DOHH2 (cell line): ENCODE measurements around the gene SLC4A1AP.

Experiments
- H3F3A ChIP-seq: fragments of 200-600 bp; sonication (generic), shearing (Covaris generic); 2 replicates; pipeline ENCODE4 v1.6.0; 2016; ENCODE audit warnings: antibody characterized with exemption, mild to moderate bottlenecking; ENCODE audit not compliant: control insufficient read depth, insufficient read depth
- H3K27ac ChIP-seq: fragments of 200-600 bp; sonication (generic); 2 replicates; pipeline ENCODE4 v1.5.1; 2014; ENCODE audit warnings: low read depth, mild to moderate bottlenecking, low read length, moderate library complexity
- H3K27me3 ChIP-seq: fragments of 200-600 bp; sonication (generic); 2 replicates; pipeline ENCODE4 v1.6.1; 2014; ENCODE audit warnings: mild to moderate bottlenecking, low read length, mixed read lengths; ENCODE audit not compliant: control insufficient read depth
- H3K36me3 ChIP-seq: fragments of 200-600 bp; sonication (generic); 2 replicates; pipeline ENCODE4 v1.6.1; 2014; ENCODE audit warnings: mild to moderate bottlenecking, low read length, moderate library complexity, mixed read lengths; ENCODE audit not compliant: control insufficient read depth
- H3K4me1 ChIP-seq: fragments of 200-600 bp; sonication (generic); 2 replicates; pipeline ENCODE4 v1.6.1; 2014; ENCODE audit warnings: mild to moderate bottlenecking, low read length, mixed read lengths; ENCODE audit not compliant: control insufficient read depth
- H3K4me2 ChIP-seq: fragments of 200-600 bp; sonication (generic); 2 replicates; pipeline ENCODE4 v1.6.0; 2014; ENCODE audit warnings: mild to moderate bottlenecking, low read length, moderate library complexity
- H3K4me3 ChIP-seq: fragments of 200-600 bp; sonication (generic); 2 replicates; pipeline ENCODE4 v1.5.1; 2014; ENCODE audit warnings: mild to moderate bottlenecking, low read length, mixed read lengths
- H3K79me2 ChIP-seq: fragments of 200-600 bp; sonication (generic); 2 replicates; pipeline ENCODE4 v1.6.1; 2014; ENCODE audit warnings: mild to moderate bottlenecking, low read length, mixed read lengths; ENCODE audit not compliant: control insufficient read depth
- H3K9me2 ChIP-seq: fragments of 200-600 bp; sonication (generic); replicated peaks from 2 replicates; pipeline ENCODE4 v1.6.1; 2014; ENCODE audit warnings: mild to moderate bottlenecking, low read length, mixed read lengths; ENCODE audit not compliant: control insufficient read depth
- H3K9me3 ChIP-seq: fragments of 200-600 bp; sonication (generic); 2 replicates; pipeline ENCODE4 v1.6.1; 2014; ENCODE audit warnings: antibody characterized with exemption, low read length, mixed read lengths; ENCODE audit not compliant: control insufficient read depth, insufficient read depth
- H4K20me1 ChIP-seq: fragments of 200-600 bp; sonication (generic); 2 replicates; pipeline ENCODE4 v1.6.0; 2014; ENCODE audit warnings: low read depth, mild to moderate bottlenecking, antibody characterized with exemption, low read length, moderate library complexity; ENCODE audit not compliant: control insufficient read depth, insufficient read depth
- EZH2phosphoT487 ChIP-seq: fragments of 200-600 bp; sonication (generic); IDR thresholded peaks from 2 replicates; pipeline ENCODE4 v1.6.1; 2017; ENCODE audit warnings: borderline replicate concordance, mild to moderate bottlenecking, antibody characterized with exemption, low read length, moderate library complexity, mixed read lengths
- TF ChIP-seq, protein P1 (sequence below): fragments of 200-600 bp; sonication (generic); IDR thresholded peaks from one replicate; pipeline ENCODE4 v1.5.1; 2014; ENCODE audit warnings: antibody characterized with exemption, mild to moderate bottlenecking, low read depth, low read length; ENCODE audit not compliant: poor library complexity, severe bottlenecking

Gene SLC4A1AP

DNA sequence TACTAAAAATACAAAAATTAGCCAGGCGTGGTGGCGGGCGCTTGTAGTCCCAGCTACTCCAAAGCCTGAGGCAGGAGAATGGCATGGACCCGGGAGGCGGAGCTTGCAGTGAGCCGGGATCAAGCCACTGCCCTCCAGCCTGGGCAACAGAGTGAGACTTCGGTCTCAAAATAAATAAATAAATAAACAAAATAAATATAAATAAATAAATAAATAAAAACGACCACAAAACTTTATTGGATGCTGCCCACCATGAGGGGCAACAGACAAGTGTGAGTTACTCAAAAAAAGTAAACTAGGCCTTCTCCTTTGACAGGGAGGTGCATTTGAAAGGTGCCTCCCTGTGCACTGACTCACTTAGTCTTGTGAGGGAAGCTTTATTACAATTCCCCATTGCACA, 50.4 kb downstream of the SLC4A1AP start:
- H3F3A ChIP-seq, result no peaks in the 10 kb centered on the region
- no peak overlapping the region for H3K4me3 ChIP-seq
- H3K27ac ChIP-seq, result no peak overlapping the region
- H3K9me2 ChIP-seq, result no peaks in the 10 kb centered on the region
- no peaks in the 10 kb centered on the region for H3K9me3 ChIP-seq
- H3K79me2 ChIP-seq, result no peaks in the 10 kb centered on the region
- H3K4me1 ChIP-seq, result peaks cover 4% of the 10 kb centered on the region; the same call in 1 of the 2 replicates
- no peaks in the 10 kb centered on the region for H4K20me1 ChIP-seq
- H3K4me2 ChIP-seq, result no peak overlapping the region
- no peaks in the 10 kb centered on the region for H3K36me3 ChIP-seq
- H3K27me3 ChIP-seq, result peaks cover 35% of the 10 kb centered on the region
- TF ChIP-seq, protein P1, sequence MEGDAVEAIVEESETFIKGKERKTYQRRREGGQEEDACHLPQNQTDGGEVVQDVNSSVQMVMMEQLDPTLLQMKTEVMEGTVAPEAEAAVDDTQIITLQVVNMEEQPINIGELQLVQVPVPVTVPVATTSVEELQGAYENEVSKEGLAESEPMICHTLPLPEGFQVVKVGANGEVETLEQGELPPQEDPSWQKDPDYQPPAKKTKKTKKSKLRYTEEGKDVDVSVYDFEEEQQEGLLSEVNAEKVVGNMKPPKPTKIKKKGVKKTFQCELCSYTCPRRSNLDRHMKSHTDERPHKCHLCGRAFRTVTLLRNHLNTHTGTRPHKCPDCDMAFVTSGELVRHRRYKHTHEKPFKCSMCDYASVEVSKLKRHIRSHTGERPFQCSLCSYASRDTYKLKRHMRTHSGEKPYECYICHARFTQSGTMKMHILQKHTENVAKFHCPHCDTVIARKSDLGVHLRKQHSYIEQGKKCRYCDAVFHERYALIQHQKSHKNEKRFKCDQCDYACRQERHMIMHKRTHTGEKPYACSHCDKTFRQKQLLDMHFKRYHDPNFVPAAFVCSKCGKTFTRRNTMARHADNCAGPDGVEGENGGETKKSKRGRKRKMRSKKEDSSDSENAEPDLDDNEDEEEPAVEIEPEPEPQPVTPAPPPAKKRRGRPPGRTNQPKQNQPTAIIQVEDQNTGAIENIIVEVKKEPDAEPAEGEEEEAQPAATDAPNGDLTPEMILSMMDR, result no peak
- TF ChIP-seq EZH2phosphoT487, result no peak

DNA sequence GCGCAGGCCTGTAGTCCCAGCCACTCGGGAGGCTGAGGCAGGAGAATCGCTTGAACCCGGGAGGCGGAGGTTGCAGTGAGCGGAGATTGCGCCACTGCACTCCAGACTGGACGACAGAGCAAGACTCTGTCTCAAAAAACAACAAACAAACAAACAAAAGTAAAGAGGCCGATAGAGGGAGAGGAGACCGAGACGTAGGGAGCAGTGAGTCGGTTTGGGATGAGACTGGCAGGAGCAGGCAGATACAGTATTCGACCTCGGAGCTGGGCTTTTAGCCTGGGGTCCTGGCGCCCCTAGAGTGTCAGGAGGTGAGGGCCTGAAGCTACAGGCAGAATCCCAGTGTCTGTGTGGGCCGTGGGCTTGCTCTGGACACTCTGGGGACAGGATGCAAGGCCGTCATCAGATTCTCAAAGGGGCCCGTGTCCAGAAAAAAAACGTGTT, 51.2 kb downstream of the SLC4A1AP start:
- Histone ChIP-seq H3K9me3 (no peaks in the 10 kb centered on the region), H3K4me2 (no peak overlapping the region), H3K27me3 (peaks cover 40% of the 10 kb centered on the region), H3K4me3 (no peak overlapping the region), H3K27ac (no peak overlapping the region), H3K4me1 (peaks cover 4% of the 10 kb centered on the region; the same call in 1 of the 2 replicates), H3K36me3 (no peaks in the 10 kb centered on the region), H4K20me1 (no peaks in the 10 kb centered on the region), H3K9me2 (no peaks in the 10 kb centered on the region), H3F3A (no peaks in the 10 kb centered on the region), H3K79me2 (no peaks in the 10 kb centered on the region)
- TF ChIP-seq EZH2phosphoT487, result no peak
- TF ChIP-seq, protein P1, result no peak

DNA sequence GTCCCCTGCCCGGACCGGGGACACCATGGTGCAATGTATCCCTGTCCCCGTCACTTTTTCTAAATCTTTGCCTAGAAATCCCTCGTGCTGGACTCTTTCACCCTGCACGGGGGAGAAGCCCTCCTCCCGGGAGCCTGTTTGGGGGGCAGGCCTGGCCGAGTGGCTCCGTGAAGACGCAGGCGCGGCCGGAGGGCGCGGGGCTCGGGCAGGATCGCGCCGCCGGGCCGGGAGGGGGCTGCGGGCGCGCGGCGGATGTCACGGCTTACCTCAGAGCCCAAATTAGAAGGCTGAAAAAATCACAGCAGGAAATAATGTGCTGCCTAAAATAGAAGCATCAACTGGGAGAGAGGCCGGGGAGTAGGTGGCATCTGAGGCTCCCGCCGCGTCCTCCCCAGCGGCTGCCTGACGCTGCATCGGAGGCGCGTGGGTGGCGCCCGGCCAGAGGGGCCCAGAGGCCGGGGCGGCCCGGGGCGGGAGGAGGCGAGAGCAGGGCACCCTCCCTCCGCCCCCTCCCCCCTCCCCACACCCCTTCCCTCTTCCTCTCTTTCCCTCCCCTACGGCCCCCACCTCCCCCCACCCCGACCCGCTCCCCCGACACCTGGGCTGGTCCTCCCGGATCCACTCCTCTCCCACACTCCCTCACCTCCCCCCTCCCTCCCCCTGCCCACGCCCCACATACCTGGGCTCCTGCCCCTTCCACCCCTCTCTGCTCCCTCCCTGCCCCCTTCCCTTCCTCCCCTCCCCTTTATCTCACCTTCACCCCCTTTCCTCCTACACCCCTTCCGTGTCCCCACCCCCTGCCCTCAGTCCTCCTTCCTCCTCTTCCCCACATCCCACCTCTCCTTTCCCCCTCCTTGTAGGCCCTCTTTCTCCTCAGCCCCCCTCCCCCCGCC, 51.9 kb downstream of the SLC4A1AP start:
- Histone ChIP-seq H3K27ac (no peak overlapping the region), H3K4me3 (no peak overlapping the region), H3K4me2 (peak overlapping the region; percentile 16; the same call in 1 of the 2 replicates), H3K9me2 (no peaks in the 10 kb centered on the region), H3K4me1 (peaks cover 4% of the 10 kb centered on the region; the same call in 1 of the 2 replicates), H3F3A (no peaks in the 10 kb centered on the region), H3K27me3 (peaks cover 45% of the 10 kb centered on the region), H3K9me3 (no peaks in the 10 kb centered on the region), H3K79me2 (no peaks in the 10 kb centered on the region), H3K36me3 (no peaks in the 10 kb centered on the region), H4K20me1 (no peaks in the 10 kb centered on the region)
- TF ChIP-seq, protein P1, result no peak
- 0 out of 2 replicates have a peak, but pooled peaks have one; percentile 54 for TF ChIP-seq EZH2phosphoT487
